ENCODE measurements around the gene PTPN11. TPM values are rescaled to one million over a fixed set of nuclear protein-coding genes. Genes with fewer than 3 reads are reported as not detected.

Gene PTPN11
- total RNA-seq, 1 experiment from 2014 or later, result 121 TPM

DNA sequence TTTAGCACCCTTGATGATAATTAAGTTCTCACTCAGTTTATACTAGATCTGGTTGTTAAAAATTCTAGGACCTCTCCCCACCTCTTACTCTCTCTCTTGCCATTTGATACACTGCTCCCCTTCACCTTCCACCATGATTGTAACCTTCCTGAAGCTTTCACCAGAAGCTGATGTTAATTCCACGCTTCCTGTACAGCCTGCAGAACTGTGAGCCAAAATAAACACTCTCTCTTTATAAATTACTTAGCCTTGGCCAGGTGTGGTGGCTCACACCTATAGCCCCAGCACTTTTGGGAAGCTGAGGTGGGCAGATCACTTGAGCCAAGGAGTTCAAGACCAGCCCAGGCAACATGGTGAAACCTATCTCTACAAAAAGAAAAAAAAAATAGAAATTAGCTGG is 25.4 kb upstream of the PTPN11 start:
- no peaks in the 10 kb centered on the region for H3K36me3 ChIP-seq (ENCODE audit: low read depth, low read length)
- no peaks in the 10 kb centered on the region for H3K79me2 ChIP-seq (ENCODE audit: low read length)
- no peaks in the 10 kb centered on the region for H3K9me2 ChIP-seq (replicated peaks; ENCODE audit: low read length)
- POLR2A ChIA-PET (ENCODE audit: unreplicated experiment), result no interaction called here
- CTCF ChIA-PET, result no interaction called here
- no peak for ATAC-seq
- no peak overlapping the region for H3K9ac ChIP-seq (ENCODE audit: low read length)
- no peaks in the 10 kb centered on the region for H3K9me3 ChIP-seq (ENCODE audit: low read length)
- BruUV-seq (replicated peaks), result no TSS peak
- H4K20me1 ChIP-seq (ENCODE audit: low read length), result no peaks in the 10 kb centered on the region
- no peak for DNase-seq
- no peak overlapping the region for H3K4me2 ChIP-seq (ENCODE audit: low read length)
- no peak for TF ChIP-seq EZH2phosphoT487 (IDR thresholded peaks at IDR 0.05; ENCODE audit: borderline replicate concordance, low read length)
- TF ChIP-seq, protein P1, sequence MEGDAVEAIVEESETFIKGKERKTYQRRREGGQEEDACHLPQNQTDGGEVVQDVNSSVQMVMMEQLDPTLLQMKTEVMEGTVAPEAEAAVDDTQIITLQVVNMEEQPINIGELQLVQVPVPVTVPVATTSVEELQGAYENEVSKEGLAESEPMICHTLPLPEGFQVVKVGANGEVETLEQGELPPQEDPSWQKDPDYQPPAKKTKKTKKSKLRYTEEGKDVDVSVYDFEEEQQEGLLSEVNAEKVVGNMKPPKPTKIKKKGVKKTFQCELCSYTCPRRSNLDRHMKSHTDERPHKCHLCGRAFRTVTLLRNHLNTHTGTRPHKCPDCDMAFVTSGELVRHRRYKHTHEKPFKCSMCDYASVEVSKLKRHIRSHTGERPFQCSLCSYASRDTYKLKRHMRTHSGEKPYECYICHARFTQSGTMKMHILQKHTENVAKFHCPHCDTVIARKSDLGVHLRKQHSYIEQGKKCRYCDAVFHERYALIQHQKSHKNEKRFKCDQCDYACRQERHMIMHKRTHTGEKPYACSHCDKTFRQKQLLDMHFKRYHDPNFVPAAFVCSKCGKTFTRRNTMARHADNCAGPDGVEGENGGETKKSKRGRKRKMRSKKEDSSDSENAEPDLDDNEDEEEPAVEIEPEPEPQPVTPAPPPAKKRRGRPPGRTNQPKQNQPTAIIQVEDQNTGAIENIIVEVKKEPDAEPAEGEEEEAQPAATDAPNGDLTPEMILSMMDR (conservative IDR thresholded peaks at IDR 0.05; ENCODE audit: low read depth, low read length), result no peak
- no peak for TF ChIP-seq EZH2 (IDR thresholded peaks at IDR 0.05; ENCODE audit: low read length, unreplicated experiment)
- H3K27me3 ChIP-seq (ENCODE audit: low read length), result no peaks in the 10 kb centered on the region
- H3F3A ChIP-seq (ENCODE audit: low read length, unreplicated experiment), result no peaks in the 10 kb centered on the region
- no peak overlapping the region for H3K27ac ChIP-seq (ENCODE audit: low read length)
- no peak overlapping the region for H3K4me3 ChIP-seq (ENCODE audit: low read length)
- intact Hi-C loops (cut with micrococcal nuclease), result no loop called here
- no peak overlapping the region for H2AFZ ChIP-seq (ENCODE audit: low read length)
- H3K4me1 ChIP-seq (ENCODE audit: insufficient read depth, low read length), result no peaks in the 10 kb centered on the region

- Histone ChIP-seq H2AFZ (ENCODE audit: low read length) (no peak overlapping the region), H3K9ac (ENCODE audit: low read length) (no peak overlapping the region), H3F3A (ENCODE audit: low read length, unreplicated experiment) (peaks cover 24% of the 10 kb centered on the region), H3K27ac (ENCODE audit: low read length) (no peak overlapping the region), H3K9me2 (replicated peaks; ENCODE audit: low read length) (no peaks in the 10 kb centered on the region), H3K36me3 (ENCODE audit: low read depth, low read length) (peaks cover 19% of the 10 kb centered on the region), H3K4me1 (ENCODE audit: insufficient read depth, low read length) (no peaks in the 10 kb centered on the region), H3K4me2 (ENCODE audit: low read length) (no peak overlapping the region), H3K27me3 (ENCODE audit: low read length) (no peaks in the 10 kb centered on the region), H3K9me3 (ENCODE audit: low read length) (no peaks in the 10 kb centered on the region), H3K79me2 (ENCODE audit: low read length) (peaks cover 2% of the 10 kb centered on the region; the same call in 1 of the 2 replicates), H4K20me1 (ENCODE audit: low read length) (peaks cover 18% of the 10 kb centered on the region), H3K4me3 (ENCODE audit: low read length) (no peak overlapping the region)
- ATAC-seq (no peak), DNase-seq (no peak)
- ChIA-PET POLR2A (ENCODE audit: unreplicated experiment) (no interaction called here), CTCF (no interaction called here)
- TF ChIP-seq, protein P1 (conservative IDR thresholded peaks at IDR 0.05; ENCODE audit: low read depth, low read length), result no peak
- TF ChIP-seq EZH2 (IDR thresholded peaks at IDR 0.05; ENCODE audit: low read length, unreplicated experiment) (no peak), EZH2phosphoT487 (IDR thresholded peaks at IDR 0.05; ENCODE audit: borderline replicate concordance, low read length) (no peak)
- BruUV-seq (replicated peaks), result no TSS peak
- intact Hi-C loops (cut with micrococcal nuclease), result no loop called here
These were observed 17.7 kb upstream of the PTPN11 start for GRCh38 chr12:112401054-112401453.

DNA sequence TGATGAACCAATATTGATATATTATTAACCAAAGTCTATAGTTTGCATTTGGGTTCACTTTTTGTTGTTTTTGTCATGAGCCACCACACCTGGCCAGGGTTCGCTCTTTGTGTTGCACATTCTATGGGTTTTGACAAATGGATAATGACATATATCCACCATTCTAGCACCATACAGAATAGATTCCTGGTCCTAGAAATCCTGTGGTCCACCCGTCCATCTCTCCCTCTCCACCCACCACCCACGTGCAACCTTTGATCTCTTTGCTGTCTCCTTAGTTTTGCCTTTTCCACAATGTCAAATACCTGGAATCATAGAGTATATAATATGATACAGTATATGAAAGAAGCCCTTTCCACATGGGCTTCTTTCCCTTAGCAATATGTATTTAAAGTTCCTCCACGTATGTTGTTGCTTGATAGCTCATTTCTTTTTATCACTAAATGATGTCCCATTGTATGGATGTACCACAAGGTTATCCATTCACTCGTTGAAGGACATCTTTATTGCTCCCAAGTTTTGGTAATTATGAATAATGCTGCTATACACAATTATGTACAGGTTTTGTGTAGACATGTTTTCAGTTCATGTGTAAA is 16.7 kb upstream of the PTPN11 start:
- TF ChIP-seq EZH2phosphoT487 (IDR thresholded peaks at IDR 0.05; ENCODE audit: borderline replicate concordance, low read length), result no peak
- TF ChIP-seq, protein P1 (conservative IDR thresholded peaks at IDR 0.05; ENCODE audit: low read depth, low read length), result no peak
- TF ChIP-seq EZH2 (IDR thresholded peaks at IDR 0.05; ENCODE audit: low read length, unreplicated experiment), result no peak
- no peaks in the 10 kb centered on the region for H3K9me2 ChIP-seq (replicated peaks; ENCODE audit: low read length)
- no peak overlapping the region for H3K9ac ChIP-seq (ENCODE audit: low read length)
- H3K27me3 ChIP-seq (ENCODE audit: low read length), result no peaks in the 10 kb centered on the region
- H3K79me2 ChIP-seq (ENCODE audit: low read length), result peaks cover 12% of the 10 kb centered on the region
- no peak overlapping the region for H2AFZ ChIP-seq (ENCODE audit: low read length)
- intact Hi-C loops (cut with micrococcal nuclease), result no loop called here
- H3K36me3 ChIP-seq (ENCODE audit: low read depth, low read length), result peaks cover 28% of the 10 kb centered on the region
- BruUV-seq (replicated peaks), result no TSS peak
- no peak overlapping the region for H3K27ac ChIP-seq (ENCODE audit: low read length)
- ATAC-seq (no peak), DNase-seq (no peak)
- H4K20me1 ChIP-seq (ENCODE audit: low read length), result peaks cover 27% of the 10 kb centered on the region
- H3K4me2 ChIP-seq (ENCODE audit: low read length), result no peak overlapping the region
- H3K4me3 ChIP-seq (ENCODE audit: low read length), result no peak overlapping the region
- CTCF ChIA-PET, result interaction anchor here (1.1 kb wide), 1 partner anchor 204 kb away, joined by 4 read pairs; no protein-coding TSS in a partner anchor
- H3F3A ChIP-seq (ENCODE audit: low read length, unreplicated experiment), result peaks cover 28% of the 10 kb centered on the region
- POLR2A ChIA-PET (ENCODE audit: unreplicated experiment), result interaction anchor here (0.6 kb wide), 3 partner anchors 14 to 295 kb away, joined by 3 to 5 read pairs (median 4); no protein-coding TSS in a partner anchor
- H3K4me1 ChIP-seq (ENCODE audit: insufficient read depth, low read length), result peaks cover 3% of the 10 kb centered on the region
- no peaks in the 10 kb centered on the region for H3K9me3 ChIP-seq (ENCODE audit: low read length)

All from PC-3 (cell line).